IPS-NIHi7 (cell line): Measurements from ENCODE around the gene THAP8.

Experiments used
- DNase-seq: peaks from one replicate; pipeline ENCODE4 v3.0.0; 2012; ENCODE audit warnings: mixed read lengths; ENCODE audit errors: extremely low spot score

Gene THAP8

GRCh38 chr19:35995048-35995993 is 58.8 kb downstream of the THAP8 start, which contains the start of gene SDHAF1:
Gene SDHAF1, plus strand, starts transcription at chr19:35995188. Its CDS starts 87 bp downstream, at chr19:35995275.
- DNase-seq = peak; percentile 95

GRCh38 chr19:35993923-35994598 is 60.0 kb downstream of the THAP8 start:
- DNase-seq = peak; percentile 71

GRCh38 chr19:35992907-35993765 is 60.9 kb downstream of the THAP8 start:
- DNase-seq = no peak

GRCh38 chr19:35991731-35992450 is 62.2 kb downstream of the THAP8 start:
- no peak for DNase-seq

- no peak for DNase-seq
These were observed 63.0 kb downstream of the THAP8 start for GRCh38 chr19:35990771-35991730.

GRCh38 chr19:35990156-35990555 is 63.9 kb downstream of the THAP8 start:
- DNase-seq = no peak

GRCh38 chr19:35988824-35989223 is 65.3 kb downstream of the THAP8 start:
- DNase-seq = no peak

GRCh38 chr19:35987571-35987896 is 66.6 kb downstream of the THAP8 start:
- no peak for DNase-seq

GRCh38 chr19:35986664-35987570 is 67.2 kb downstream of the THAP8 start:
- peak; percentile 75 for DNase-seq

- DNase-seq = no peak
These were observed 68.0 kb downstream of the THAP8 start for GRCh38 chr19:35986111-35986510.
